H1 (cell line): ENCODE measurements around the gene SMYD3. TPM values are rescaled to one million over a fixed set of nuclear protein-coding genes. Genes with fewer than 3 reads are reported as not detected.

Experiments
- ATF2 ChIP-seq: IDR thresholded peaks from 2 replicates; pipeline ENCODE4 v1.6.1; 2012; ENCODE audit warnings: low read length, inconsistent platforms
- BACH1 ChIP-seq: IDR thresholded peaks from 2 replicates; pipeline ENCODE4 v1.6.1; 2012; ENCODE audit warnings: low read length, improper control_type of control experiment
- PHF8 ChIP-seq: fragments of 200-600 bp; sonication (generic); conservative IDR thresholded peaks from 2 replicates; pipeline ENCODE4 v1.7.1; 2012; ENCODE audit warnings: low read depth, mild to moderate bottlenecking, inconsistent platforms, low read length, moderate library complexity
- POLR2AphosphoS5 ChIP-seq: IDR thresholded peaks from 2 replicates; pipeline ENCODE4 v1.6.1; 2011; ENCODE audit warnings: low read depth, low read length
- RBBP5 ChIP-seq: IDR thresholded peaks from 2 replicates; pipeline ENCODE4 v1.7.1; 2012; ENCODE audit warnings: low read depth, mild to moderate bottlenecking, inconsistent platforms, low read length, moderate library complexity, borderline replicate concordance
- RFX5 ChIP-seq: IDR thresholded peaks from 2 replicates; pipeline ENCODE4 v1.6.1; 2011; ENCODE audit warnings: low read depth, low read length, improper control_type of control experiment, borderline replicate concordance
- polyA plus RNA-seq, 7 experiments: library from polyadenylated mRNA; depleted of rRNA in 3 of 7; stranded (reverse) in 5 of 7; unstranded in 2 of 7; fragments of >200 nt in 5 of 7; fragments of 200-250 nt in 2 of 7; gene quantifications; 1 replicate in 5 of 7; 2 replicates in 1 of 7; 4 replicates in 1 of 7; pipeline versions ENCODE4 v1.2.1 to v1.2.3, GENCODE V29; 2011 to 2013; ENCODE audit warnings: missing spikeins in 2 of 7, mixed read lengths in 2 of 7
- total RNA-seq: library from RNA; stranded (reverse); fragmentation: NEBNext Ultra II Directional; extraction: Animal tissue kit (Norgen Biotek cat#: 25700); gene quantifications from 2 replicates; pipeline ENCODE4 v1.2.1, GENCODE V29; 2021

SMYD3 gene
- total and polyA plus RNA-seq, 2 of the 8 experiments (the other 6 are each of a cell fraction or from before 2014, with no cell fraction given): 17.3 to 25.4 TPM

- no peak for TF ChIP-seq ATF2
- TF ChIP-seq POLR2AphosphoS5: no peak
- no peak for TF ChIP-seq PHF8
- TF ChIP-seq RFX5: no peak
- no peak for TF ChIP-seq BACH1
- no peak for TF ChIP-seq RBBP5
Observed at GRCh38 chr1:246275036-246275435, 232.0 kb downstream of the SMYD3 start (continued).
